Activated T-cell treated with anti-CD3 and anti-CD28 coated beads, Interleukin-2, amount 50 U/mL, for 4 hours (primary cell): ENCODE measurements around the gene THSD4. TPM values are rescaled to one million over a fixed set of nuclear protein-coding genes. Genes with fewer than 3 reads are reported as not detected.

Experiments
- ATAC-seq, 2 donors: fragments of 200-7000 bp; cut with Tn5 transposase; one replicate each; pipeline ENCODE4 v1.10.0; 2021
- DNase-seq: peaks from one replicate; pipeline ENCODE4 v3.0.0-alpha.2; 2020
- H3K27me3 Mint-ChIP-seq: one replicate; pipeline ENCODE4 v1.8.0; 2021; ENCODE audit warnings: low read depth, mixed read lengths
- H3K36me3 Mint-ChIP-seq: one replicate; pipeline ENCODE4 v1.8.0; 2022; ENCODE audit warnings: mixed read lengths; ENCODE audit not compliant: insufficient read depth
- H3K4me1 Mint-ChIP-seq: one replicate; pipeline ENCODE4 v1.8.0; 2021; ENCODE audit warnings: low read depth, mixed read lengths
- H3K4me3 Mint-ChIP-seq: one replicate; pipeline ENCODE4 v1.8.0; 2021; ENCODE audit warnings: mild to moderate bottlenecking, moderate library complexity, mixed read lengths
- H3K9me3 Mint-ChIP-seq: one replicate; pipeline ENCODE4 v1.8.0; 2021; ENCODE audit warnings: mixed read lengths
- total RNA-seq, 3 donors: library from RNA; stranded (reverse); gene quantifications; one replicate each; pipeline ENCODE4 v1.2.1, GENCODE V29; 2021

THSD4 gene
- total RNA-seq, 3 donors from 2014 or later, result 0.08 to 0.16 (median 0.11) TPM

GRCh38 chr15:71288348-71288955 is 173.2 kb downstream of the THSD4 start:
- Mint-ChIP-seq H3K27me3 (peaks cover 3% of the 10 kb centered on the region), H3K4me3 (no peak overlapping the region), H3K36me3 (no peaks in the 10 kb centered on the region), H3K4me1 (peaks cover 16% of the 10 kb centered on the region), H3K9me3 (no peaks in the 10 kb centered on the region)
- ATAC-seq (no peak), DNase-seq (no peak)

- no peaks in the 10 kb centered on the region for H3K36me3 Mint-ChIP-seq
- ATAC-seq (no peak), DNase-seq (no peak)
- peaks cover 3% of the 10 kb centered on the region for H3K27me3 Mint-ChIP-seq
- no peaks in the 10 kb centered on the region for H3K9me3 Mint-ChIP-seq
- H3K4me1 Mint-ChIP-seq, result peaks cover 18% of the 10 kb centered on the region
- no peak overlapping the region for H3K4me3 Mint-ChIP-seq
Observed at GRCh38 chr15:71290002-71290401, 174.7 kb downstream of the THSD4 start.

GRCh38 chr15:71290881-71291635 is 175.8 kb downstream of the THSD4 start:
- Mint-ChIP-seq H3K27me3 (peaks cover 3% of the 10 kb centered on the region), H3K36me3 (no peaks in the 10 kb centered on the region), H3K4me3 (no peak overlapping the region), H3K4me1 (peaks cover 18% of the 10 kb centered on the region), H3K9me3 (no peaks in the 10 kb centered on the region)
- DNase-seq (no peak), ATAC-seq (no peak)

GRCh38 chr15:71291723-71292122 is 176.5 kb downstream of the THSD4 start:
- no peaks in the 10 kb centered on the region for H3K27me3 Mint-ChIP-seq
- ATAC-seq, result no peak
- H3K36me3 Mint-ChIP-seq, result no peaks in the 10 kb centered on the region
- no peaks in the 10 kb centered on the region for H3K9me3 Mint-ChIP-seq
- H3K4me1 Mint-ChIP-seq, result peaks cover 18% of the 10 kb centered on the region
- no peak for DNase-seq
- H3K4me3 Mint-ChIP-seq, result no peak overlapping the region

GRCh38 chr15:71293723-71294122 is 178.5 kb downstream of the THSD4 start:
- no peaks in the 10 kb centered on the region for H3K36me3 Mint-ChIP-seq
- H3K9me3 Mint-ChIP-seq, result no peaks in the 10 kb centered on the region
- H3K4me1 Mint-ChIP-seq, result peaks cover 18% of the 10 kb centered on the region
- H3K27me3 Mint-ChIP-seq, result no peaks in the 10 kb centered on the region
- ATAC-seq (no peak), DNase-seq (no peak)
- no peak overlapping the region for H3K4me3 Mint-ChIP-seq

- peaks cover 18% of the 10 kb centered on the region for H3K4me1 Mint-ChIP-seq
- no peaks in the 10 kb centered on the region for H3K9me3 Mint-ChIP-seq
- DNase-seq (no peak), ATAC-seq (no peak)
- H3K4me3 Mint-ChIP-seq, result no peak overlapping the region
- H3K27me3 Mint-ChIP-seq, result no peaks in the 10 kb centered on the region
- no peaks in the 10 kb centered on the region for H3K36me3 Mint-ChIP-seq
Observed at GRCh38 chr15:71294251-71294910, 179.1 kb downstream of the THSD4 start.

GRCh38 chr15:71294911-71295602 is 179.8 kb downstream of the THSD4 start:
- DNase-seq (no peak), ATAC-seq (peak; percentile 28 to 67)
- no peaks in the 10 kb centered on the region for H3K36me3 Mint-ChIP-seq

GRCh38 chr15:71295603-71296314 is 180.5 kb downstream of the THSD4 start:
- H3K36me3 Mint-ChIP-seq, result no peaks in the 10 kb centered on the region
- no peaks in the 10 kb centered on the region for H3K9me3 Mint-ChIP-seq
- H3K4me3 Mint-ChIP-seq, result no peak overlapping the region
- H3K27me3 Mint-ChIP-seq, result no peaks in the 10 kb centered on the region
- DNase-seq (no peak), ATAC-seq (no peak)
- H3K4me1 Mint-ChIP-seq, result peaks cover 18% of the 10 kb centered on the region

More at GRCh38 chr15:71294911-71295602, 179.8 kb downstream of the THSD4 start:
- H3K4me1 Mint-ChIP-seq, result peaks cover 18% of the 10 kb centered on the region
- no peak overlapping the region for H3K4me3 Mint-ChIP-seq
- no peaks in the 10 kb centered on the region for H3K27me3 Mint-ChIP-seq
- no peaks in the 10 kb centered on the region for H3K9me3 Mint-ChIP-seq

GRCh38 chr15:71296315-71296679 is 181.0 kb downstream of the THSD4 start:
- DNase-seq (no peak), ATAC-seq (no peak)
- peaks cover 13% of the 10 kb centered on the region for H3K4me1 Mint-ChIP-seq
- no peaks in the 10 kb centered on the region for H3K36me3 Mint-ChIP-seq
- no peaks in the 10 kb centered on the region for H3K9me3 Mint-ChIP-seq
- H3K4me3 Mint-ChIP-seq, result no peak overlapping the region
- H3K27me3 Mint-ChIP-seq, result no peaks in the 10 kb centered on the region

- no peak for ATAC-seq
- DNase-seq, result no peak
- Mint-ChIP-seq H3K27me3 (no peaks in the 10 kb centered on the region), H3K4me3 (no peak overlapping the region), H3K4me1 (no peaks in the 10 kb centered on the region), H3K9me3 (no peaks in the 10 kb centered on the region), H3K36me3 (no peaks in the 10 kb centered on the region)
Observed at GRCh38 chr15:71301958-71302621, 186.8 kb downstream of the THSD4 start.

GRCh38 chr15:71302861-71303410 is 187.7 kb downstream of the THSD4 start:
- no peaks in the 10 kb centered on the region for H3K27me3 Mint-ChIP-seq
- H3K9me3 Mint-ChIP-seq, result no peaks in the 10 kb centered on the region
- H3K4me3 Mint-ChIP-seq, result no peak overlapping the region
- no peaks in the 10 kb centered on the region for H3K4me1 Mint-ChIP-seq
- no peak for ATAC-seq
- DNase-seq, result no peak
- no peaks in the 10 kb centered on the region for H3K36me3 Mint-ChIP-seq

- Mint-ChIP-seq H3K9me3 (no peaks in the 10 kb centered on the region), H3K4me3 (no peak overlapping the region), H3K27me3 (no peaks in the 10 kb centered on the region), H3K36me3 (no peaks in the 10 kb centered on the region), H3K4me1 (no peaks in the 10 kb centered on the region)
- DNase-seq (no peak), ATAC-seq (no peak)
Observed at GRCh38 chr15:71303977-71304376, 188.7 kb downstream of the THSD4 start.

- Mint-ChIP-seq H3K36me3 (no peaks in the 10 kb centered on the region), H3K4me3 (no peak overlapping the region), H3K27me3 (no peaks in the 10 kb centered on the region), H3K4me1 (no peaks in the 10 kb centered on the region), H3K9me3 (no peaks in the 10 kb centered on the region)
- ATAC-seq, result no peak
- no peak for DNase-seq
Observed at GRCh38 chr15:71304681-71305080, 189.4 kb downstream of the THSD4 start.
